Muscle of leg (tissue), 11 donors: ENCODE data around the gene CCDC158. TPM values are rescaled to one million over a fixed set of nuclear protein-coding genes. Genes with fewer than 3 reads are reported as not detected.

Experiments
- DNase-seq: peaks from one replicate; pipeline ENCODE4 v3.0.0; 2013
- H3K27ac ChIP-seq: one replicate; pipeline ENCODE4 v1.5.1; 2013; ENCODE audit warnings: mild to moderate bottlenecking, low read length, control low read depth
- H3K27me3 ChIP-seq: one replicate; pipeline ENCODE4 v1.6.1; 2013; ENCODE audit warnings: low read length; ENCODE audit not compliant: control insufficient read depth, insufficient read depth
- H3K36me3 ChIP-seq: one replicate; pipeline ENCODE4 v1.6.1; 2013; ENCODE audit warnings: low read length; ENCODE audit not compliant: control insufficient read depth, insufficient read depth
- H3K4me1 ChIP-seq: one replicate; pipeline ENCODE4 v1.6.1; 2013; ENCODE audit warnings: low read length; ENCODE audit not compliant: control insufficient read depth, insufficient read depth
- H3K4me3 ChIP-seq: one replicate; pipeline ENCODE4 v1.5.1; 2013; ENCODE audit warnings: low read length, control low read depth
- H3K9me3 ChIP-seq: replicated peaks from 2 replicates; pipeline ENCODE4 v1.6.1; 2013; ENCODE audit warnings: low read depth, low read length; ENCODE audit not compliant: control insufficient read depth
- WGBS: methylation state at CpG from one replicate; pipeline ENCODE4 v1.1.5; 2013; ENCODE audit warnings: missing lambda C conversion rate; ENCODE audit not compliant: insufficient coverage; 5-methylcytosine and 5-hydroxymethylcytosine counted together
- polyA plus RNA-seq, 8 donors: library from polyadenylated mRNA; unstranded; fragments of 120-200 nt; gene quantifications; one replicate each; pipeline versions ENCODE4 v1.2.1 to v1.2.3, GENCODE V29; 2013; ENCODE audit warnings: inconsistent platforms in 1 of 8, low replicate concordance in 1 of 8; ENCODE audit not compliant: insufficient read length in 8 of 8, insufficient read depth in 1 of 8
- total RNA-seq: library from RNA; stranded (reverse); fragments of 120-200 nt; gene quantifications from one replicate; pipeline ENCODE4 v1.2.4, GENCODE V29; 2013

CCDC158 gene
- total and polyA plus RNA-seq, 9 donors: 0.18 to 1.5 (median 0.64) TPM

- WGBS: 100% methylated on average over 2 of the region's 3 CpGs
- no peaks in the 10 kb centered on the region for H3K27me3 ChIP-seq
- no peak overlapping the region for H3K27ac ChIP-seq
- no peak for DNase-seq
- no peak overlapping the region for H3K4me3 ChIP-seq
- H3K4me1 ChIP-seq: no peaks in the 10 kb centered on the region
- no peaks in the 10 kb centered on the region for H3K9me3 ChIP-seq
- no peaks in the 10 kb centered on the region for H3K36me3 ChIP-seq
Observed at GRCh38 chr4:76388160-76388908, 32.6 kb downstream of the CCDC158 start.

GRCh38 chr4:76386566-76387305 lies 34.2 kb downstream of the CCDC158 start:
- WGBS: 83% methylated on average over 2 of the region's 6 CpGs
- Histone ChIP-seq H3K27ac (no peak overlapping the region), H3K4me1 (no peaks in the 10 kb centered on the region), H3K4me3 (no peak overlapping the region), H3K27me3 (no peaks in the 10 kb centered on the region), H3K36me3 (no peaks in the 10 kb centered on the region), H3K9me3 (no peaks in the 10 kb centered on the region)
- no peak for DNase-seq

- no peak overlapping the region for H3K27ac ChIP-seq
- H3K9me3 ChIP-seq: no peaks in the 10 kb centered on the region
- no peaks in the 10 kb centered on the region for H3K4me1 ChIP-seq
- no peak for DNase-seq
- no peak overlapping the region for H3K4me3 ChIP-seq
- no CpG with 5 or more reads among the region's 6 CpGs for WGBS
- no peaks in the 10 kb centered on the region for H3K27me3 ChIP-seq
- no peaks in the 10 kb centered on the region for H3K36me3 ChIP-seq
Observed at GRCh38 chr4:76385974-76386373, 35.0 kb downstream of the CCDC158 start.

- no peaks in the 10 kb centered on the region for H3K4me1 ChIP-seq
- no peak for DNase-seq
- no peaks in the 10 kb centered on the region for H3K27me3 ChIP-seq
- no peak overlapping the region for H3K4me3 ChIP-seq
- H3K9me3 ChIP-seq: no peaks in the 10 kb centered on the region
- H3K36me3 ChIP-seq: no peaks in the 10 kb centered on the region
- no CpG with 5 or more reads among the region's 4 CpGs for WGBS
- H3K27ac ChIP-seq: no peak overlapping the region
Observed at GRCh38 chr4:76384052-76384451, 36.9 kb downstream of the CCDC158 start.

GRCh38 chr4:76383001-76383400 lies 37.9 kb downstream of the CCDC158 start:
- no peaks in the 10 kb centered on the region for H3K27me3 ChIP-seq
- no peak for DNase-seq
- H3K4me3 ChIP-seq: no peak overlapping the region
- H3K27ac ChIP-seq: no peak overlapping the region
- H3K9me3 ChIP-seq: no peaks in the 10 kb centered on the region
- no peaks in the 10 kb centered on the region for H3K4me1 ChIP-seq
- WGBS: 90% methylated on average over 1 of the region's 2 CpGs
- no peaks in the 10 kb centered on the region for H3K36me3 ChIP-seq

- no peaks in the 10 kb centered on the region for H3K27me3 ChIP-seq
- DNase-seq: no peak
Observed at GRCh38 chr4:76381986-76382385, 39.0 kb downstream of the CCDC158 start.

GRCh38 chr4:76380561-76380960 lies 40.4 kb downstream of the CCDC158 start:
- no peaks in the 10 kb centered on the region for H3K36me3 ChIP-seq
- H3K4me1 ChIP-seq: no peaks in the 10 kb centered on the region
- WGBS: 80% methylated on average over 6 of the region's 6 CpGs
- no peak overlapping the region for H3K4me3 ChIP-seq
- no peak overlapping the region for H3K27ac ChIP-seq
- H3K9me3 ChIP-seq: no peaks in the 10 kb centered on the region
- H3K27me3 ChIP-seq: no peaks in the 10 kb centered on the region
- DNase-seq: no peak

More at GRCh38 chr4:76381986-76382385, 39.0 kb downstream of the CCDC158 start:
- no peak overlapping the region for H3K4me3 ChIP-seq
- no CpG with 5 or more reads among the region's 3 CpGs for WGBS
- no peaks in the 10 kb centered on the region for H3K9me3 ChIP-seq
- no peak overlapping the region for H3K27ac ChIP-seq
- H3K36me3 ChIP-seq: no peaks in the 10 kb centered on the region
- H3K4me1 ChIP-seq: no peaks in the 10 kb centered on the region

- no peaks in the 10 kb centered on the region for H3K27me3 ChIP-seq
- H3K4me1 ChIP-seq: no peaks in the 10 kb centered on the region
- DNase-seq: no peak
- no peak overlapping the region for H3K4me3 ChIP-seq
- no peak overlapping the region for H3K27ac ChIP-seq
- no CpG with 5 or more reads among the region's 5 CpGs for WGBS
- H3K9me3 ChIP-seq: no peaks in the 10 kb centered on the region
- H3K36me3 ChIP-seq: no peaks in the 10 kb centered on the region
Observed at GRCh38 chr4:76377911-76378310, 43.0 kb downstream of the CCDC158 start.

- Histone ChIP-seq H3K9me3 (no peaks in the 10 kb centered on the region), H3K27ac (no peak overlapping the region), H3K36me3 (no peaks in the 10 kb centered on the region), H3K4me3 (no peak overlapping the region), H3K27me3 (no peaks in the 10 kb centered on the region), H3K4me1 (no peaks in the 10 kb centered on the region)
- WGBS: 30% methylated on average over 2 of the region's 4 CpGs
- no peak for DNase-seq
Observed at GRCh38 chr4:76377481-76377901, 43.5 kb downstream of the CCDC158 start.

- Histone ChIP-seq H3K4me1 (no peaks in the 10 kb centered on the region), H3K27ac (no peak overlapping the region), H3K36me3 (no peaks in the 10 kb centered on the region), H3K4me3 (no peak overlapping the region), H3K27me3 (no peaks in the 10 kb centered on the region), H3K9me3 (no peaks in the 10 kb centered on the region)
- no CpG with 5 or more reads among the region's 1 CpG for WGBS
- no peak for DNase-seq
Observed at GRCh38 chr4:76376534-76376933, 44.4 kb downstream of the CCDC158 start.
